Measurements from ENCODE around the gene MT1M. TPM values are rescaled to one million over a fixed set of nuclear protein-coding genes. Genes with fewer than 3 reads are reported as not detected.

The MT1M gene
- total RNA-seq, 3 donors from 2014 or later (not counting 1 experiment from before 2014, with no cell fraction given) = not detected

GRCh38 chr16:56593573-56594291, 38.7 kb upstream of the MT1M start:
- peaks cover 0 to 13% of the 10 kb centered on the region in 2 donors for H3K4me1 Mint-ChIP-seq
- DNase-seq = no peak
- peaks cover 28 to 31% of the 10 kb centered on the region in 2 donors for H3K27me3 Mint-ChIP-seq (ENCODE audit: low read depth in 2 of 2)
- intact Hi-C loops (cut with micrococcal nuclease) = no loop called here
- no peaks in the 10 kb centered on the region for H3K36me3 Mint-ChIP-seq
- no peak for ATAC-seq
- no peak overlapping the region for H3K4me3 Mint-ChIP-seq
- Histone ChIP-seq H3K27me3 (ENCODE audit: control insufficient read depth, insufficient read depth, low read length) (peaks cover 12% of the 10 kb centered on the region), H3K36me3 (ENCODE audit: control insufficient read depth, insufficient read depth, low read length) (no peaks in the 10 kb centered on the region), H3K9me3 (ENCODE audit: control insufficient read depth, insufficient read depth, low read length) (no peaks in the 10 kb centered on the region), H3K27ac (ENCODE audit: low read length) (no peak overlapping the region), H3K4me1 (ENCODE audit: control insufficient read depth, insufficient read depth, low read length) (peaks cover 7% of the 10 kb centered on the region), H3K4me3 (ENCODE audit: low read length) (no peak overlapping the region)
- H3K27ac Mint-ChIP-seq = no peak overlapping the region
- H3K9me3 Mint-ChIP-seq = no peaks in the 10 kb centered on the region
- whole genome bisulfite sequencing (ENCODE audit: insufficient coverage) = 91% methylated on average over 3 of the region's 6 CpGs
- TF ChIP-seq CTCF (IDR thresholded peaks at IDR 0.05) = no peak

GRCh38 chr16:56594292-56594619, 38.2 kb upstream of the MT1M start:
- Mint-ChIP-seq H3K27ac (no peak overlapping the region), H3K27me3 (ENCODE audit: low read depth in 2 of 2) (peaks cover 25 to 27% of the 10 kb centered on the region in 2 donors), H3K9me3 (no peaks in the 10 kb centered on the region), H3K4me3 (no peak overlapping the region), H3K36me3 (no peaks in the 10 kb centered on the region), H3K4me1 (peaks cover 0 to 10% of the 10 kb centered on the region in 2 donors)
- no peak for TF ChIP-seq CTCF (IDR thresholded peaks at IDR 0.05)
- Histone ChIP-seq H3K36me3 (ENCODE audit: control insufficient read depth, insufficient read depth, low read length) (no peaks in the 10 kb centered on the region), H3K9me3 (ENCODE audit: control insufficient read depth, insufficient read depth, low read length) (no peaks in the 10 kb centered on the region), H3K4me1 (ENCODE audit: control insufficient read depth, insufficient read depth, low read length) (peaks cover 7% of the 10 kb centered on the region), H3K27ac (ENCODE audit: low read length) (no peak overlapping the region), H3K4me3 (ENCODE audit: low read length) (no peak overlapping the region), H3K27me3 (ENCODE audit: control insufficient read depth, insufficient read depth, low read length) (peaks cover 12% of the 10 kb centered on the region)
- DNase-seq = no peak
- intact Hi-C loops (cut with micrococcal nuclease) = no loop called here
- ATAC-seq = no peak
- 94% methylated on average over 2 of the region's 5 CpGs for WGBS (ENCODE audit: insufficient coverage)

DNA sequence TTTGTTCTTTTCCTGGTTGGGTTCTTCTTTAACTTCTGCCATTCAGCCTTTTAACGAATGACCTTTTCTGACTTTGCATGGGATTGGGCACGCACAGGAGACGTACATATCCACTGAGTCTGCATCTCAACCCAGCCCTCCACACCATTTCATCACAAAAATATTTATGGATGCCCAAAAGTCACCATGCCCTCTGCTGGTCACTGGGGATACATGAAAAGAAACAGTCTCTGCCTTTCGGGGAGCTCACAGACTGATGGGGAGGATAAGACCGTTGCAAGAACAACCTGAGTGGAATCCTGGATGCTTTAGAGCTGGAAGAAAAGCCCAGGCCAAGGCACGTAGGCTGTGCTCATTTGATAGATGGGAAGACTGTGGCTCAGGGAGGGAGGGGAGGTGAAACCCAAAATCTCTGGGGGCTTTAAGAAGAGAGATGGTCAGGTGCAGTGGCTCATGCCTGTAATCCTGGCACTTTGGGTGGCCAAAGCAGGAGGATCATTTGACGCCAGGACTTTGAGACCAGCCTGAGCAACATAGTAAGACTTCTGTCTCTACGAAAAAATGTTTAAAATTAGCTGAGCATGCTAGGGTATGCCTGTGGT, 32.0 kb upstream of the MT1M start:
- TF ChIP-seq CTCF (IDR thresholded peaks at IDR 0.05) = peak; percentile 61
- H3K36me3 Mint-ChIP-seq = no peaks in the 10 kb centered on the region
- no peak overlapping the region for H3K27ac Mint-ChIP-seq
- no peaks in the 10 kb centered on the region for H3K4me1 ChIP-seq (ENCODE audit: control insufficient read depth, insufficient read depth, low read length)
- H3K27me3 Mint-ChIP-seq (ENCODE audit: low read depth in 2 of 2) = peaks cover 17 to 29% of the 10 kb centered on the region in 2 donors
- DNase-seq = peak in 1 of 2 donors; percentile 71
- peak; percentile 57 to 86 (median 79) for ATAC-seq
- H3K9me3 Mint-ChIP-seq = no peaks in the 10 kb centered on the region
- H3K4me1 Mint-ChIP-seq = peaks cover 0 to 6% of the 10 kb centered on the region in 2 donors
- intact Hi-C loops (cut with micrococcal nuclease) = loop anchor here (1.0 kb wide), 2 partner anchors 23 to 86 kb away; no protein-coding TSS in a partner anchor
- no peak overlapping the region for H3K27ac ChIP-seq (ENCODE audit: low read length)
- H3K4me3 Mint-ChIP-seq = no peak overlapping the region
- H3K4me3 ChIP-seq (ENCODE audit: low read length) = no peak overlapping the region
- no peaks in the 10 kb centered on the region for H3K9me3 ChIP-seq (ENCODE audit: control insufficient read depth, insufficient read depth, low read length)
- 30% methylated on average over 8 of the region's 8 CpGs for WGBS (ENCODE audit: insufficient coverage)
- no peaks in the 10 kb centered on the region for H3K27me3 ChIP-seq (ENCODE audit: control insufficient read depth, insufficient read depth, low read length)
- H3K36me3 ChIP-seq (ENCODE audit: control insufficient read depth, insufficient read depth, low read length) = no peaks in the 10 kb centered on the region

Measured in natural killer cell (primary cell).